Colon (tissue), 2 donors: ENCODE measurements around the gene ARHGEF7.
"Not testable (repeated sequence)": the region's sequence is repeated elsewhere in the genome, so short reads cannot be mapped to it uniquely, and the experiment has no call there.

Source experiments
- FAIRE-seq: peaks from 2 replicates; lab custom pipeline; 2012; peaks lifted over from hg19 to GRCh38; lab: Jason Lieb, UNC
- donor health status: control.
- donor health status: control.

ARHGEF7 gene

DNA sequence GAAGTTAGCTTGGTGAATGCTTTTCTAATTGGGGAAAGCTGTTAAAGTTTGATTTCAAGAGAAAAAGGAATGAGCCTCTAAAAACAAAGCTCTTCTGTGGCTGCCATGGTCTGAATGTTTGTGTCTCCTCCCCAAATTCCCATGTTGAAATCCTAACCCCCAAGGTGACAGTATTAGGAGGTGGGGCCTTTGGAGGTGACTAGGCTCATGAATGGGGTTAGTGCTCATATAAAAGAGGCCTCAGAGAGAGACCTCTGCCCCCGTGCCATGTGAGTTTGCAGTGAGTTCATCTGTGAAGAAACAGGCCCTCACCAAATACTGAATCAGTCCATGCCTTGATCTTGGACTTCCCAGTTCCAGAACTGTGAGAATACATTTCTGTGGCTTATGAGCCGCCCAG lies 56.5 kb downstream of the ARHGEF7 start:
- FAIRE-seq, result no peak

DNA sequence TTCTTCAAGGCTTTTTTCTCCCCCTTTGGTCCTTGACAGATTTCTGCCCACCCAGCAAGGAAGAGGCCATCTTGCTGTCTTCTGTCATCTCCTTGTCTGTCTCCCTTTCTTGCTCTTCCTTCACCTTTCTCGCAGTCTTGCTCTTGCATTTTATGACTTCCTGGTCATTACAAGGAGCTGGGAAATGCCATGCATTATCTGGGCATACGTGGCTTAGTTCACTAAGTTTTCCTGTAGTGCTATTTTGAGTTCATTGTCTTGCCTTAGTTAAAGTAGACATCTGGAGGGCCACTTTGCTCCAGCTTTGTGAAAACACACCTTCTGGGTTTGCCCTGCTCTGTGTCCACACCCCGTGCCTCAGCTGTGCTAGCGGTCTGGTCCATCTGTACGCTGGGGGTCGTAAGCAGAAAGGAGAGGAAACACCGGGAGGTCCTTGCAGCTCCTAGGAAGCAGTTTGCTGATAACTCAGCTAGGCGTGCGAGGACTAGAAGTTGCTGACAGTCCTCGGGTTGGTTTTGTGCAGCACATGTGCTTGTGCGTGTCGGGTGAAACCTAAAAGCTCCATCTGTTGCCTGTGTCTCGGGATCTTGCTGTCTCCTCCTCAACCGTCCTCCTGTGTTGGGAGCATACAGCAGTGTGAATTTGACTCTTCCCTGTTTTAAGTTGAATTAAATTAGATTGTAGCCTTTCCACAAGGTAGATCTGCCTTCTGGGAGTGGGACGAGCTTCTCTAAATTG lies 59.4 kb downstream of the ARHGEF7 start:
- no peak for FAIRE-seq

DNA sequence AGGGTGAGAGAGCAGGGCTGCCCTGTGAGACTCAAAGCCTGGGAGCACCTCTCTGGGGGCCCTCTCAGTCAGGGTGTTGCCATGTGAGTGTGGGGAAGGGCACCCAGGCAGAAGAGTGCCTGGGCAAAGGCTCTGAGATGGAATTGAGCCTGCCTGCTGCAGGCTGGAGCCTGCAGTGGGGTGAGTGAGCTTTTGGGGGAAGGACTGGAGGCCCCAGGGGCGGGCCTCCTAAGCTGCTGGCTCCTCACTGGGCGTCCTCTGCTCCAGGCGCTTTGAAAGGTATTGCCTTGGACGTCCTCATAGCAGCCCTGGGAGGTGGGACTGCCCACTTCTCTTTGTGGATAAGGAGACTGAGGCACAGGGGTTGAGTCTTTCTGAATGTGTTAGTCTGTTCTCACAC lies 60.3 kb downstream of the ARHGEF7 start:
- FAIRE-seq, result no peak

DNA sequence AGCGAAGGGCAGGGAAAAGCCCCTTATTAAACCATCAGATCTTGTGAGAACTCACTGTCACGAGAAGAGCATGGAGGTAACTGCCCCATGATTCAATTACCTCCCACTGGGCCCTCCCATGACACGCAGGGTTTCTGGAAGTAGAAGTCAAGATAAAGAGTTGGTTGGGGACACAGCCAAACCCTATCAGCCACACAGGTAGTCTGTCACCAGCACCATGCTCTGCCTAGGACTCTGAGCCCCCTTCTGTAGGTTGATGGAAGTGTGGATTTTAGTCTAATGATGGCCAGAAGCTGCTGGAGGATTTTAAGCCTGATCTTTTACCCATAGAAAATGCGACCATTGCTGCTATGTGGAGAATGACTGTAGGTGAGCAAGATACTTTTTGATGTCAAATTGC lies 60.8 kb downstream of the ARHGEF7 start:
- no peak for FAIRE-seq

DNA sequence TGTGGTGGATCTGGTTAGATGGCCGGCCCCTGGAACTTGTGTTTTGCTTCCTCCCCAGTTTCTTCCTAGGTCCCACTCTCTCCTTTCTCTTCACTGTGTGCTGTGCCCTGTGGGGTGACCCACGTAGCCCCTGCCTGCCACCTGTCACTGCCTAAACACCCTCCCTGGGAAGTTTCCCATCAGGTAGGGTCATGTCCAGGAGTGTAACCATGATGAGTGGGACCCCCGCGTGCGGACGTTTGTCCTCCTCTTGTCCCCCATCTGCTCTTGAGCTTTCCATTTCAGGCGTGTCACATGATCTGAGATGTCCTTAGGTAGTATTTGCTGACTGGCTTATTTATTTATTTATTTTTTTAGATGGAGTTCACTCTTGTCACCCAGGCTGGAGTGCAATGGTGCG lies 61.3 kb downstream of the ARHGEF7 start:
- no peak for FAIRE-seq

DNA sequence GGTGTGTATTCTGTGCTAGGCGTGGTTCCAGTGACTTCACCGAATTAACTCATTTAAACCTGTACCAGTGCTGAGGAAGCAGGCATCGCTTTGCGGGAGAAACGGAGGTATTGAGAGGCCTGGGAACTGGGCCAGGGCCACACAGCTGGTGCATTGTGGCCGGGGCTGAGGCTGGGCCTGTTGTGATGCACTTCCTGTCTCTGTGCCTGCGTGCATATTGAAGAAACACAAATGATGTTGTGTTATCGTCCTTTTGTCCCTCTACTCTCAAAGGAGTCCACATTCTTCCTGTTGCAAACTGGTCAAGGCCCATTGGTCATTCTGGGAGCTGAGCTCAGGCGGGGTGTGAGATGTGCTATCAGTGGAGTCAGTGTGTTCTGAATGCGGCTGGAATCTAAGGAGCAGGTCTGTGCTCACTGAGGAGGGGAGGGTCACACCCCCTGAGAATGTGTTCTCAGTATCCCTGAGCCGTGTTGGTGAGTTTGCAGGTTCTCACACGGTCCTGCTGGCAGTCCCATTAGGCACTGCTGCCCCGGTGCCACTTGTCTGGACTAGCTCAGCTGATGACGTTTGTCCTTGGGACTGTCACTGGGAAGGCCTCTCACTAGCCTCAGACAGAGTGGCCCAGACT lies 62.1 kb downstream of the ARHGEF7 start:
- no peak for FAIRE-seq

DNA sequence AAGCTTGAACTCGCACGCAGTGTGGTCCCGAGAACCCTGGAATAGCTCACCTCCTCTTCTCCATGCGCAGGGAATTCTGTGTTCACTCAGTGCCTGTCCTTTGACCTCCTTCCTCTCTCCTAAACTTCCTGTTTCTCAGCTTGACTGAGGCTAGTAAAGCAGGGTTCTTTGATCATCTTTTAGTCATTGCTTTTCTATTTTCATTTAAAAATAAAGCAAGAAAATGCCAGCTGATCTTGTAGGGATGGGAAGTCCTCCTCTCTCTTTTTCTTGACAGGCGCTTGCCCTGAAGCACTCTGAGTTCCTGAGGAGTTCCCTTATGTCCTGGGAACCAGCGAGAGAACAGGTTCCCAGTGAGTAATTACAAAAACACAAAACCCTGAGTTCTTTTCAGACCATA lies 62.8 kb downstream of the ARHGEF7 start:
- no peak for FAIRE-seq

DNA sequence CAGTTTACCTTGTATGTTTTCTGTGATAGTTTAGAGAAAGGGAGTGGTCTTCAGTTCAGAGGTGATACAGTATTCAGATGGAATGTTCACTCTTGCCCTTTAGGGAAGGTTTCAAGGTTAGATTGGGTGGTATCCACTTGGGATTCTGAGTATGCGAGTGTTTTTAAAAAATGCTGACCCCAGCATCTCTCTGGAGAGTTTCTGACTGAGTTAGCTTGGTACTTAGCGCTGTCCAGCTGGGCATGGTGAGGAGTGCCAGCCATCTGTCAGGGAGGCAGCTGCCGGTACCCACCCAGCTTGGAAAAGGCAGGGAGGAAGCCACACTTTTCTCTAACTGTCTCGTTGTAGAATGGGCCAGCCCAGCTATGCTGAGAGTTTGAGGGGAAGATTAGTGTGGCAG lies 63.3 kb downstream of the ARHGEF7 start:
- no peak for FAIRE-seq

DNA sequence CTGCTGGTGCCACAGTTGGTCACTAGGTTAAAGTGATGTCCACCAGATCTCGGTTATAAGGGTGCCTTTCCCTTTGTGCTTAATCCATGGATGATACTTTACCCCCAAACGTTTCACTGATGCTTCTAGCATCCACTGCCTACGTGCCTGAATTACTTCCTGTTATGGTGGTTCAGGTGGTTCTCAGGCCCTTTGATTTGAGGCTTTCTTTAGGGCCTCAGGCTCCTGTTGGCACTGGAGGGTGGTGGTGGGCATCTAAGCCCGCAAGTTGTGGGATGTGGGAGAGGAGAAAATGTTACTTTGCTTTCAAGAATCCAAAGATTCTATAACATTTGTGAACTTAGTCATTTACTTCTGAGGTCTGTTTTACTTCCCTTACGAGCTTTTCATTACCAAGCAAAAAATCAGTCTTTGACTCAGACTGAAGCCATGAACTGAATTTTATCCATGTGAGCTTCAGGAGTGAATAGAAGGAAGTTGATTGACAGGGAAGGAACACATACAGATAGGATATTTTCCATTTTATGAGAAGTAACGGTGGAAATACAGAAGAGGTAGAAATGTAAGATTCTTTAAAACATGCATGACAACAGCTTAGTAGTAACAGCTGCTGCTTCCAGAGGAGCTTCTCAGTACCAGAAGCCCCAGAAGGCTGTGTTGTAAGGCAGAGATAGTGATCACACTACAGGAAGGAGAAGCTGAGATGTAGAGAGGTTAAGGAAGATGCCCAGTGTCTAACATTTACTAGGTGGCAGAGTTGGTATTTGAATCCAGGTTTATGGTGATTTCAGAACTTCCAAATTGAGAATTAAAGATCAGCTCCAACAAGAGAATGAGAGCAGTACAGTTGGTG lies 65.0 kb downstream of the ARHGEF7 start:
- no peak for FAIRE-seq

DNA sequence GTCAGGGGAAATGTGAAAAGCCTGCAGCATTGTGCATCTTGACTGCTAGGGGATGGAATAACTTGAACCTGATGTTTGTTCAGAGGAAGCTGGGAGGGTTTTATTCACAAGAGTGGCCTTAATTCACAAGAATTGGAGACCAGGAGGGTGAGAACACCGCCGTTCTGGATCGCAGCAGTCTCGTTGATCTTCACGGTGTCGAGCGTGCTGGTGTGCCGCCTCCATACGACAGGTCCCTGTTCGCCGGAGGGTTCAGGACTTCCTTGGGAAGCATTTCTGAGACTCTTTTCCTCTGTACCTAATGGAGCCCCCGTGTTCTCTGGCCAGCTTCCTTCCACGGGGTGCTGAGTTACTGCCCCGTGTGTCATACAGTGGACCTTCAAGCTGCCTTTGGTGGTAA lies 66.9 kb downstream of the ARHGEF7 start:
- no peak for FAIRE-seq

DNA sequence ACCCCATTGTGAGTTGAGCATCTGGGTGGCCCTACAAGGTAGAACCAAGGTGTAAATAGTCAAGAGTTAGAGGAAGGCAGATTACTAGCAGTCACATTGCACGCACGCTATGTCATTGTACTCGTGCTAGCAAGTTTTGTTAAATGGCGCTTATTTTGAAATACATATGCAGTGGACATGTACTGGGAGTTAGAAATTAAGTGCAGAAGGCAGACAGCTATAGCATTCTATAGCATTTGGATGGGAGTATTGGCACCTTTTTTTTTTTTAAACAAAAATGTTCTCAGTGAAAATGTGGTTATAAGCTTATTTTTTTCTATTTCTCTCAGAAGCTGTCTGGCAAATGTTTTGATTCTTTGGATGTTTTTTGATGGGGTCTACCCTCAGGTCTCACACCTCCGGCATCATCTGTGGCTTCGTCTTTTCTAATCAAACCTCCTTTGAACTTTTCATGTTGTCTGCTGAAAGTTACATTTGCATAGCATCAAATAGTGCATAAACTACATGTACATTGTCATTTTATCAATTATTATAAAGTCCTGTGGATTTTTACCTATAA lies 68.1 kb downstream of the ARHGEF7 start:
- no peak for FAIRE-seq

DNA sequence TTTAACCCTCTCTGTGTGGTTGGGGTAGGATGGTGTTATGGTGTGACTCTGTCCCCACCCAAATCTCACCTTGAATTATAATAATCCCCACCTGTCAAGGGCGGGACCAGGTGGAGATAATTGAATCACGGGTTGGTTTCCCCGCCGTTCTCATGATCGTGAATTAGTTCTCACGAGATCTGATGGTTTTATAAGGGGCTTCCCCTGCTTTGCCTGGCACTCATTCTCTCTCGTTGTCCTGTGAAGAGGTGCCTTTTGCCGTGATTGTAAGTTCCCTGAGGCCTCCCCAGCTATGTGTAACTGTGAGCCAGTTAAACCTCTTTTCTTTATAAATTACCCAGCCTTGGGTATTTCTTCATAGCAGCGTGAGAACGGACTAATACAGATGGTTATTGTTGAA lies 68.8 kb downstream of the ARHGEF7 start:
- FAIRE-seq, result no peak

DNA sequence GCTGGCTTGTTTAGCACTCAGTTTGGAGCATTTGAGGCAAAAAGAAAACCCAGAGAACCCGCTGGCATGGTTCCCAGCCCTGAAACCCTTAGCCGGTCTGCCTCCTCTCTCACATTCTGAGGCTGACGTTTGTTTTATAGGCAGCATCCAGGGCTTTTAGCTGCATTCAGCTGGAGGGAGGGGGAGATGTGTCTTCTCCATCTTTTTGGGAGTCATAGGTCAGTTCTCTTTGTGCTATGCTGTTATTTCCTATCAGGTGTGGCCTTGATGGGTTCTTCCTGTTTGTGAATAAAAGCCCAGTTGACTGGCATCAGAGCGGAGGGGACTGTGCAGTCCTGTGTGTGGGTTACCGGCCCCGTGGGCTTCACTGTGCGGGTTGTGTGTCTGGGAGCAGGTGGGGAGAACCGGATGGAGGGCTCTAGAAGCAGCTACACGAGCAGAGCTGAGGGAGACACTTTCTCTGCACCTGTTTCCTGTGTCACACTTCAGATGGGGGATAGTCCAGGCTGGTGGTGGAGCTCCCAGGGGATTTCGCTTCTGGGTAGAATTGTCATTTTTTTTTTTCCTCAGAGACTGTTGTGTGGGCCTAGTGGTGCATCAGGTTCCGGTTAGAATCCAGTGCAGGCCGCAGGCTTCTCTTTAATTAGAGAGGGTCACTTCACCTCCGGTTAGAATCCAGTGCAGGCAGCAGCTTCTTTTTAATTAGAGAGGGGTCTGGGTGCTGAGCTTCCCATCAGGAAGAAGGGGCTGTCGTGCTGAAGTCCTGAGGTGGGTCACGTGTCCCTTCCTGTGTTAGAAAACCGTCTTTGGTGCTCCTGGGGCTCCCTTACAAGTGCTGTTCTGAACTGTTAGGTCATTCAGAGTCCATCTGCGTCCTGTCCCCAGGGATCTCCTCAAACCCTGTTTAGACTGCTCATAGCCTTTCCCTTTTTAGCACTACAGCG lies 69.6 kb downstream of the ARHGEF7 start:
- no peak for FAIRE-seq

DNA sequence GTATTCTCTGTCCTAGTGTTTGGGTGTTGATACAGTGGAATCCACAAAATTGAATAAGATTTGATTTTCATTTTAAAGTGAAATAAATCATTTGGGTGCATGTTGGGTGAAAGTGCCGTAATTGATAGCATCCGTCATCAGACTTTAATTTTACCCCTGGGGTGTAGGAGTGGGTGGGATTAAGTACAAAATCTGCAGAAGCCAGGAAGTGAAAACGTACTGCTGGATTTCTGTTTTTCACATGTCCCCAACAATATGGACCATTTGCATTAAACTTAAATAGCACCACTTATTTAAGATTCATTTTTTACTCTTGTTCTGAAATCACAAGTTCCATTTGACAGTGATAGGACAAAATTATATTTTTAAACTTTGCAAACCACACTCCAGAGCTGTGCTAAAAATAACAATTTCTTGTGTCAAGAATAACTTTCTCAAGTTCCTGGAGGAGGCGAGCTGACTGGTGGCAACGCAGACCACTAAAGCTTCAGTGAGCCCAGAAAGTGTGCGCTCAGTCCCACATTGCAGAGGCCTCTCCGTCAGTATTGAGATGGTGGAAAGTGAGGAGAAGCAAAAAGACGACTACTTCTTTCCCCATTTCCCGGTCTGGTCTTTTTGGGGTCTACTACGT lies 71.3 kb downstream of the ARHGEF7 start:
- FAIRE-seq, result no peak

DNA sequence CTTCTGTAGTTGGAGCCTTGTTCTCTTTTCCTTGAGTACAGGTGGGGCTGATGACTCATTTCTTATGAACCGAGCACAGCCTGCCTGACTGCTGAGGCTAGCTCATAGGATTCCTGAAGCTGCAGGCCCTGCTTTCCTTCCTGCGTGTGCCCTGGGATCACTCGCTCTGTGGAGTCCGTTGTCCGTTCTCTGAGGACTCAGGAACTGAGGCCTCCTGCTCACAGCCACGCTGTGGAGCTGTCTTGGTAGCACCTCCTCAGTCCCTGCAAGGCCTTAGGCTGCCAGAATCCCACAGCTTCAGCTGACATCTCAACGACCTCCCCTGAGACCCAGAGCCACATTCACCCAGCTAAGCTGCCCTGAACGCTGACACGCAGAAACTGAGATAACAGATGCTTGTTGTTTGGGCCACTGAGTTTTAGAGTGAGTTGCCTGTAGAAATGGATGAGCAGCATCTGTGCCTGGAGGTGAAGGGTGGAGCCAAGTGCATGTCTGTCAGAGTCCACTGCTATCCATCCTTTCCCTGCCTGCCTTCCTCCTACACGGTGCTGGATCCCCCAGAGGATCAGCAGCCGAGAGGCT lies 72.9 kb downstream of the ARHGEF7 start:
- FAIRE-seq, result no peak

DNA sequence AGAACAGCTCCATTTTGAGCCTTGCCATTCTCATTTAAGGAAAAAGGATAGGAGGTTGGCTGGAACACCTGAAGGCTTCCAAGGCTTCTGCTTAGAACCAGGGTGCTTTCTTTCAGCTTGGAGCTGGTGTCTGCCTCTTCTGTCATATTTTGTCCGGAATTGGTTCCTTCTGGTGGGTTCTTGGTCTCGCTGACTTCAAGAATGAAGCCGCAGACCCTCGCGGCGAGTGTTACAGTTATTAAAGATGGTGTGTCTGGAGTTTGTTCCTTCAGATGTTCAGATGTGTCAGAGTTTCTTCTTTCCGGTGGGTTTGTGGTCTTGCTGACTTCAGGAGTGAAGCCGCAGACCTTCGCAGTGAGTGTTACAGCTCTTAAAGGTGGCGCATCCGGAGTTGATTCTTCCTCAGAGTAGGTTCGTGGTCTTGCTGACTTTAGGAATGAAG lies 74.0 kb downstream of the ARHGEF7 start:
- not testable (repeated sequence) for FAIRE-seq

DNA sequence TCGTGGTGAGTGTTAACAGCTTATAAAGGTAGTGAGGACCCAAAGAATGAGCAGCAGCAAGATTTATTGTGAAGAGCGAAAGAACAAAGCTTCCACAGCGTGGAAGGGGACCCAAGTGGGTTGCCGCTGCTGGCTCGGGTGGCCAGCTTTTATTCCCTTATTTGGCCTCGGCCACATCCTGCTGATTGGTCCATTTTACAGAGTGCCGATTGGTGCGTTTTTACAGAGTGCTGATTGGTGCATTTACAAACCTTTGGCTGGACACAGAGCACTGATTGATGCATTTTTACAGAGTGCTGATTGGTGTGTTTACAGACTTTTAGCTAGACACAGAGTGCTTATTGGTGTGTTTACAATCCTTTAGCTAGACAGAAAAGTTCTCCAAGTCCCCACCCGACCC lies 74.4 kb downstream of the ARHGEF7 start:
- not testable (repeated sequence) for FAIRE-seq

DNA sequence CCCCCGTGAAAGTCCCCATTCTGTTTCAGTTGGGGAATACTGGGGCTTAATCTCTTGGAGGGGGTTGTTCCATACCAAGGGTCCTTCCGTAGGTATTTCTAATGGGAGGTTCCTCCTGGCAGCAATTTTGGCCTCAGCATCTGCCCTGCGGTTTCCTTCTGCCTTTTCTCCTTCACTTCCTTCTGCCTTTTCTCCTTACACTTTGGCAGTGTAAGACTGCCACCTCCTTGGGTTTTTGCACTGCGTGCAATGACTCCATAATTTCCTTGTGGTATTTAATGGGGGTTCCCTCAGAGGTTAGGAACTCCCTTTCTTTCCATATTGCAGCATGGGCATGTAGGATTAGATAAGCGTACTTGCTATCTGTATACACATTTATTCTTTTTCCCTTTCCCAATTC lies 78.1 kb downstream of the ARHGEF7 start:
- not testable (repeated sequence) for FAIRE-seq

DNA sequence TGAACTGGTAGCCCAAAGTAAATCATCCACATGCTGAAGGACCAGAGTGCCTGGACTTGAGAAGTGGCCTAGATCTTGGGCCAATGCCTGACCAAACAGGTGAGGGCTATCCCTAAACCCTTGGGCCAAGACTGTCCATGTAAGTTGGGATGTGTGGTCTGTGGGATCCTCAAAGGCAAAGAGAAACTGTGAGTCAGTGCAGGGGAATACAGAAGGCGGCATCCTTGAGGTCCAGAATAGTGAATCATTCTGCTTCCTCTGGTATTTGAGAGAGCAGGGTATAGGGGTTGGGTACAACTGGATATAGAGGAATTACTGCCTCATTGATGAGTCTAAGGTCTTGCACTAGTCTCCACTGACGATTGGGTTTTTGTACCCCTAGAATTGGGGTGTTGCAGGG lies 79.5 kb downstream of the ARHGEF7 start:
- FAIRE-seq, result not testable (repeated sequence)

DNA sequence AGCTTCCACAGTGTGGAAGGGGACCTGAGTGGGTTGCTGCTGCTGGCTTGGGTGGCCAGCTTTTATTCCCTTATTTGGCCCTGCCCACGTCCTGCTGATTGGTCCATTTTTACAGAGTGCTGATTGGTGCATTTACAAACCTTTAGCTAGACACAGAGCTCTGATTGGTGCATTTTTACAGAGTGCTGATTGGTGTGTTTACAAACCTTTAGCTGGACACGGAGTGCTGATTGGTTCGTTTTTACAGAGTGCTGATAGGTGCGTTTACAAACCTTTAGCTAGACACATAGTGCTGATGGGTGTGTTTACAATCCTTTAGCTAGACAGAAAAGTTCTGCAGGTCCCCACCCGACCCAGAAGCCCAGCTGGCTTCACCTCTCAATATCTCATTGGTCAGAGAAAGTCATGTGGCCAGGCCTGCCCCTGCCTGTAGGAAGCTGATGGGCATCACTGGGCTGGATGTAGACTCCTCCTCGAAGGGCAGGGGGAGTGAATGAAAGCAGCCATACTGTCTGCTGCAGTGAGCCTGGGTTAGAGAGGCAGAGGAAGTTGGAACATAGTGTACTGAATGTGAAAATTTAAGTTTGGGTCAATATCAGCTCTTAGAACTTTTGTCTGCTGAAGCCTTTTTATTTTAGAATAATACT lies 83.7 kb downstream of the ARHGEF7 start:
- FAIRE-seq, result not testable (repeated sequence)
